ENCODE data around the gene LMO7. TPM values are rescaled to one million over a fixed set of nuclear protein-coding genes. Genes with fewer than 3 reads are reported as not detected.

Gene LMO7
- total and polyA plus RNA-seq, 2 of the 13 experiments (the other 11 are each of a cell fraction or from before 2014, with no cell fraction given) = 34.0 to 121 TPM

- no peak for TF ChIP-seq SP2 (CRISPR knock-in tag; IDR thresholded peaks at IDR 0.05)
- peak; percentile 51; the same call in 1 of the 2 replicates for TF ChIP-seq HOXA5 (CRISPR knock-in tag; IDR thresholded peaks at IDR 0.05)
- no peak for TF ChIP-seq ZNF263 (CRISPR knock-in tag; IDR thresholded peaks at IDR 0.05)
- TF ChIP-seq ZNF510 (CRISPR knock-in tag; IDR thresholded peaks at IDR 0.05; ENCODE audit: low read depth) = no peak
- no peak for TF ChIP-seq SRSF9 (IDR thresholded peaks at IDR 0.05; ENCODE audit: borderline replicate concordance, insufficient read depth, low read depth, low read length, poor library complexity, severe bottlenecking)
- TF ChIP-seq ETS1 (CRISPR knock-in tag; IDR thresholded peaks at IDR 0.05) = no peak
- TF ChIP-seq KAT7 (CRISPR knock-in tag; IDR thresholded peaks at IDR 0.05; ENCODE audit: borderline replicate concordance) = no peak
- 0 out of 2 replicates have a peak, but pooled peaks have one; percentile 52 for TF ChIP-seq HMGXB3 (CRISPR knock-in tag; IDR thresholded peaks at IDR 0.05; ENCODE audit: borderline replicate concordance)
- TF ChIP-seq ZNF34 (CRISPR knock-in tag; IDR thresholded peaks at IDR 0.05; ENCODE audit: borderline replicate concordance) = no peak
- TF ChIP-seq MED13 (CRISPR knock-in tag; IDR thresholded peaks at IDR 0.05) = no peak
- no peak for TF ChIP-seq ZNF350 (CRISPR knock-in tag; IDR thresholded peaks at IDR 0.05; ENCODE audit: borderline replicate concordance, low read depth)
- peak; percentile 89 for TF ChIP-seq ZBTB43 (CRISPR knock-in tag; conservative IDR thresholded peaks at IDR 0.05)
- TF ChIP-seq NR1H2 (CRISPR knock-in tag; IDR thresholded peaks at IDR 0.05; ENCODE audit: borderline replicate concordance, low read depth) = no peak
- no peak for TF ChIP-seq IKZF4 (CRISPR knock-in tag; IDR thresholded peaks at IDR 0.05; ENCODE audit: borderline replicate concordance, low read depth, not compliant biosample characterization)
- TF ChIP-seq NONO (IDR thresholded peaks at IDR 0.05) = no peak
- TF ChIP-seq NONO (CRISPR knock-in tag; conservative IDR thresholded peaks at IDR 0.05) = peak; percentile 77; the same call in 1 of the 2 replicates
- TF ChIP-seq ZSCAN29 (CRISPR knock-in tag; conservative IDR thresholded peaks at IDR 0.05) = no peak; the same call in 1 of the 2 replicates
- no peak for TF ChIP-seq ZNF224 (CRISPR knock-in tag; IDR thresholded peaks at IDR 0.05)
- no peak for TF ChIP-seq ZC3H13 (CRISPR knock-in tag; IDR thresholded peaks at IDR 0.05)
Measured at GRCh38 chr13:75760131-75761021, 124.2 kb downstream of the LMO7 start (continued).

All from HepG2 (cell line).